Measurements from ENCODE around the gene NMT1. TPM values are rescaled to one million over a fixed set of nuclear protein-coding genes. Genes with fewer than 3 reads are reported as not detected.

Gene NMT1
- total RNA-seq, 1 experiment from 2014 or later: 152 TPM

DNA sequence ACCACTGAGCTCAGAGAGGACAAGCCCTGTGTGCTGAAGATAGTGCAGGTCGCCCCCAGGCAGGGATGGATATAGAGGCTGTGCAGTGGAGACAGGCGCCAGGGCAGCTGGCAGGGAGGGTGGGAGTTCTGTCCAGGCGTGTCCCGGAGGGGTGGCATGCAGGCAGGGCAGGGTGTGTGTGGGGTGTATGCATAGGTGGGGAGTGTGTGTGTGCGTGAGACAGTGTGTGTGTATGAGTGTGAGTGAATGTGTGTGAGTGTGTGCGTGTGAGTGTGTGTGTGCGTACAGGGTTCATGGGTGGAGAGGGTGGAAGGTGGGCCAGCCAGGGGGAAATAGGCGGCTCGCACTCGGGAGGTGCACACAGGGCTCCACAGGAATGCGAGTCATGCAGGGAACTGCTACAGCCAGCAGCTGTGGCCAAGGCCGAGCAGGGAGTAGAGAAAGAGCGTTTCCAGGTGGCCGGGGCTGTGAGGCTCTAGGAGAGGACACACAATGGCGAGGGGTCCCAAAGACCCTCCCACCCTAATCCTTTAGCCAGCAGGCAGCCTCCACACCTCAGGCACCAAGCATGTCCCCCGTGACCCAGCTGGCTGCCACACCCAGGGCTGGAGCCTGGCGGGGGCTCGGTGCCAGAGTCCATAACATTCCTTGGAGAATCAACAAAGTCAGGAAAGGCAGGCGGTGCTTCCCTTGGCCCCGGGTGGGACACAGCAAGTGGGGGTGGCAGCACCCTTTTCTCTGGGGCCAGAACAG lies 66.6 kb downstream of the NMT1 start:
- TF ChIP-seq, protein P1, sequence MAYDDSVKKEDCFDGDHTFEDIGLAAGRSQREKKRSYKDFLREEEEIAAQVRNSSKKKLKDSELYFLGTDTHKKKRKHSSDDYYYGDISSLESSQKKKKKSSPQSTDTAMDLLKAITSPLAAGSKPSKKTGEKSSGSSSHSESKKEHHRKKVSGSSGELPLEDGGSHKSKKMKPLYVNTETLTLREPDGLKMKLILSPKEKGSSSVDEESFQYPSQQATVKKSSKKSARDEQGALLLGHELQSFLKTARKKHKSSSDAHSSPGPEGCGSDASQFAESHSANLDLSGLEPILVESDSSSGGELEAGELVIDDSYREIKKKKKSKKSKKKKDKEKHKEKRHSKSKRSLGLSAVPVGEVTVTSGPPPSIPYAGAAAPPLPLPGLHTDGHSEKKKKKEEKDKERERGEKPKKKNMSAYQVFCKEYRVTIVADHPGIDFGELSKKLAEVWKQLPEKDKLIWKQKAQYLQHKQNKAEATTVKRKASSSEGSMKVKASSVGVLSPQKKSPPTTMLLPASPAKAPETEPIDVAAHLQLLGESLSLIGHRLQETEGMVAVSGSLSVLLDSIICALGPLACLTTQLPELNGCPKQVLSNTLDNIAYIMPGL (CRISPR knock-in tag; IDR thresholded peaks at IDR 0.05): no peak
- no peak for TF ChIP-seq NR2C2 (CRISPR knock-in tag; IDR thresholded peaks at IDR 0.05)
- TF ChIP-seq ZNF121 (CRISPR knock-in tag; IDR thresholded peaks at IDR 0.05): no peak
- TF ChIP-seq, protein P2, sequence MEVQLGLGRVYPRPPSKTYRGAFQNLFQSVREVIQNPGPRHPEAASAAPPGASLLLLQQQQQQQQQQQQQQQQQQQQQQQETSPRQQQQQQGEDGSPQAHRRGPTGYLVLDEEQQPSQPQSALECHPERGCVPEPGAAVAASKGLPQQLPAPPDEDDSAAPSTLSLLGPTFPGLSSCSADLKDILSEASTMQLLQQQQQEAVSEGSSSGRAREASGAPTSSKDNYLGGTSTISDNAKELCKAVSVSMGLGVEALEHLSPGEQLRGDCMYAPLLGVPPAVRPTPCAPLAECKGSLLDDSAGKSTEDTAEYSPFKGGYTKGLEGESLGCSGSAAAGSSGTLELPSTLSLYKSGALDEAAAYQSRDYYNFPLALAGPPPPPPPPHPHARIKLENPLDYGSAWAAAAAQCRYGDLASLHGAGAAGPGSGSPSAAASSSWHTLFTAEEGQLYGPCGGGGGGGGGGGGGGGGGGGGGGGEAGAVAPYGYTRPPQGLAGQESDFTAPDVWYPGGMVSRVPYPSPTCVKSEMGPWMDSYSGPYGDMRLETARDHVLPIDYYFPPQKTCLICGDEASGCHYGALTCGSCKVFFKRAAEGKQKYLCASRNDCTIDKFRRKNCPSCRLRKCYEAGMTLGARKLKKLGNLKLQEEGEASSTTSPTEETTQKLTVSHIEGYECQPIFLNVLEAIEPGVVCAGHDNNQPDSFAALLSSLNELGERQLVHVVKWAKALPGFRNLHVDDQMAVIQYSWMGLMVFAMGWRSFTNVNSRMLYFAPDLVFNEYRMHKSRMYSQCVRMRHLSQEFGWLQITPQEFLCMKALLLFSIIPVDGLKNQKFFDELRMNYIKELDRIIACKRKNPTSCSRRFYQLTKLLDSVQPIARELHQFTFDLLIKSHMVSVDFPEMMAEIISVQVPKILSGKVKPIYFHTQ (CRISPR knock-in tag; IDR thresholded peaks at IDR 0.05): no peak
- no peak for TF ChIP-seq ZNF317 (CRISPR knock-in tag; IDR thresholded peaks at IDR 0.05; ENCODE audit: borderline replicate concordance, low read depth)
- no peak for TF ChIP-seq TEAD4 (CRISPR knock-in tag; IDR thresholded peaks at IDR 0.05)
- no peak for TF ChIP-seq ZBTB21 (CRISPR knock-in tag; IDR thresholded peaks at IDR 0.05; ENCODE audit: borderline replicate concordance)
- TF ChIP-seq, protein P3, sequence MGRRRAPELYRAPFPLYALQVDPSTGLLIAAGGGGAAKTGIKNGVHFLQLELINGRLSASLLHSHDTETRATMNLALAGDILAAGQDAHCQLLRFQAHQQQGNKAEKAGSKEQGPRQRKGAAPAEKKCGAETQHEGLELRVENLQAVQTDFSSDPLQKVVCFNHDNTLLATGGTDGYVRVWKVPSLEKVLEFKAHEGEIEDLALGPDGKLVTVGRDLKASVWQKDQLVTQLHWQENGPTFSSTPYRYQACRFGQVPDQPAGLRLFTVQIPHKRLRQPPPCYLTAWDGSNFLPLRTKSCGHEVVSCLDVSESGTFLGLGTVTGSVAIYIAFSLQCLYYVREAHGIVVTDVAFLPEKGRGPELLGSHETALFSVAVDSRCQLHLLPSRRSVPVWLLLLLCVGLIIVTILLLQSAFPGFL (CRISPR knock-in tag; IDR thresholded peaks at IDR 0.05; ENCODE audit: borderline replicate concordance): no peak
- Mint-ChIP-seq H3K27me3 (ENCODE audit: low read depth) (no peaks in the 10 kb centered on the region), H3K36me3 (no peaks in the 10 kb centered on the region), H3K9me3 (no peaks in the 10 kb centered on the region), H3K4me1 (peaks cover 18% of the 10 kb centered on the region), H3K27ac (peak overlapping the region; percentile 76), H3K4me3 (no peak overlapping the region)
- ATAC-seq: peak; percentile 7; the same call in 1 of the 2 replicates
- ChIA-PET CTCF (interaction anchor here (0.6 to 2.3 kb wide), 6 partner anchors 8 to 216 kb away, joined by 3 to 10 read pairs (median 5); partner anchors contain the start of gene ACBD4), POLR2A (interaction anchor here (1.0 kb wide), 1 partner anchor 12 kb away, joined by 3 read pairs; no protein-coding TSS in a partner anchor)
- DNase-seq (ENCODE audit: low spot score): no peak

DNA sequence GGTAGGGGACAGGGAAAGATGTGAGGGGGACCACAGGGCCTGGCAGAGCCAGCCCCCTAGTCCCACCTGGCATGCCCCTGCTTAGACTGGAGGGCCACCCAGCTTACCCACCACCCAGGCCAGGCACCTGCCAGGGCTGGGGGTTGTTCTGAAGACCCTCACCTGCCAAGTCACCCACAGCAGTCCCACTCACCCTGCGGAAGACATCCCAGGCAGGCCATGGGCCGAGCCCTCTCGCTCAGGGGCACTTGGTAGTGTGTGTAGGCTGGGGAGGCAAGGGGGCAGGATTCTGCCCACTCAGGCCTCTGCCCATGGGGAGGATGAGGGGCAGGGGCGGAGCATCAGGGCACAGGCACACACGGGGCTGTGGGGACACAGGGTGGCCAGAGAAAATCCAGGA lies 67.2 kb downstream of the NMT1 start:
- Mint-ChIP-seq H3K27me3 (ENCODE audit: low read depth) (no peaks in the 10 kb centered on the region), H3K4me3 (no peak overlapping the region), H3K4me1 (peaks cover 18% of the 10 kb centered on the region), H3K36me3 (no peaks in the 10 kb centered on the region), H3K9me3 (no peaks in the 10 kb centered on the region), H3K27ac (peak overlapping the region; percentile 76; the same call in 1 of the 2 replicates)
- POLR2A ChIA-PET: interaction anchor here (1.0 kb wide), 1 partner anchor 13 kb away, joined by 3 read pairs; no protein-coding TSS in a partner anchor
- no peak for TF ChIP-seq SMAD4 (CRISPR knock-in tag; IDR thresholded peaks at IDR 0.05)
- no peak for TF ChIP-seq NR1H2 (CRISPR knock-in tag; IDR thresholded peaks at IDR 0.05)
- no peak for TF ChIP-seq GRHL2 (CRISPR knock-in tag; IDR thresholded peaks at IDR 0.05; ENCODE audit: insufficient replicate concordance, severe bottlenecking)
- no peak for TF ChIP-seq RORB (CRISPR knock-in tag; IDR thresholded peaks at IDR 0.05)
- TF ChIP-seq ATF1 (CRISPR knock-in tag; IDR thresholded peaks at IDR 0.05): no peak
- TF ChIP-seq, protein P1 (CRISPR knock-in tag; IDR thresholded peaks at IDR 0.05): no peak
- TF ChIP-seq FOXJ3 (CRISPR knock-in tag; IDR thresholded peaks at IDR 0.05; ENCODE audit: borderline replicate concordance): no peak
- TF ChIP-seq NFATC4 (CRISPR knock-in tag; IDR thresholded peaks at IDR 0.05): no peak
- TF ChIP-seq ZNF396 (CRISPR knock-in tag; IDR thresholded peaks at IDR 0.05; ENCODE audit: borderline replicate concordance): no peak
- no peak for TF ChIP-seq NR2C2 (CRISPR knock-in tag; IDR thresholded peaks at IDR 0.05)
- TF ChIP-seq, protein P4, sequence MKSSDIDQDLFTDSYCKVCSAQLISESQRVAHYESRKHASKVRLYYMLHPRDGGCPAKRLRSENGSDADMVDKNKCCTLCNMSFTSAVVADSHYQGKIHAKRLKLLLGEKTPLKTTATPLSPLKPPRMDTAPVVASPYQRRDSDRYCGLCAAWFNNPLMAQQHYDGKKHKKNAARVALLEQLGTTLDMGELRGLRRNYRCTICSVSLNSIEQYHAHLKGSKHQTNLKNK (CRISPR knock-in tag; IDR thresholded peaks at IDR 0.05): no peak
- no peak for TF ChIP-seq ZNF416 (CRISPR knock-in tag; IDR thresholded peaks at IDR 0.05)
- TF ChIP-seq, protein P5, sequence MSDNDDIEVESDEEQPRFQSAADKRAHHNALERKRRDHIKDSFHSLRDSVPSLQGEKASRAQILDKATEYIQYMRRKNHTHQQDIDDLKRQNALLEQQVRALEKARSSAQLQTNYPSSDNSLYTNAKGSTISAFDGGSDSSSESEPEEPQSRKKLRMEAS (CRISPR knock-in tag; IDR thresholded peaks at IDR 0.05): no peak
- TF ChIP-seq EMX1 (CRISPR knock-in tag; IDR thresholded peaks at IDR 0.05): no peak
- TF ChIP-seq TEAD4 (CRISPR knock-in tag; IDR thresholded peaks at IDR 0.05): no peak
- DNase-seq (ENCODE audit: low spot score) (no peak), ATAC-seq (no peak)
- CTCF ChIA-PET: interaction anchor here (1.4 to 1.6 kb wide), 2 partner anchors 29 to 69 kb away, joined by 6 to 8 read pairs; no protein-coding TSS in a partner anchor
